NCI-H2196 treated with DMSO at 0.1 percent for 48 hours (cell line): Measurements from ENCODE around the gene CAMK1G.
A peak's percentile ranks its signal among the peaks of the same experiment; 100 is the strongest.

ENCODE experiments used
- DNase-seq: peaks from one replicate; lab custom pipeline; 2025; ENCODE audit not compliant: unreplicated experiment; lab: John Stamatoyannopoulos, UW

Gene CAMK1G

GRCh38 chr1:209618756-209619420 is 35.4 kb downstream of the CAMK1G start:
- DNase-seq: peak; percentile 9

DNA sequence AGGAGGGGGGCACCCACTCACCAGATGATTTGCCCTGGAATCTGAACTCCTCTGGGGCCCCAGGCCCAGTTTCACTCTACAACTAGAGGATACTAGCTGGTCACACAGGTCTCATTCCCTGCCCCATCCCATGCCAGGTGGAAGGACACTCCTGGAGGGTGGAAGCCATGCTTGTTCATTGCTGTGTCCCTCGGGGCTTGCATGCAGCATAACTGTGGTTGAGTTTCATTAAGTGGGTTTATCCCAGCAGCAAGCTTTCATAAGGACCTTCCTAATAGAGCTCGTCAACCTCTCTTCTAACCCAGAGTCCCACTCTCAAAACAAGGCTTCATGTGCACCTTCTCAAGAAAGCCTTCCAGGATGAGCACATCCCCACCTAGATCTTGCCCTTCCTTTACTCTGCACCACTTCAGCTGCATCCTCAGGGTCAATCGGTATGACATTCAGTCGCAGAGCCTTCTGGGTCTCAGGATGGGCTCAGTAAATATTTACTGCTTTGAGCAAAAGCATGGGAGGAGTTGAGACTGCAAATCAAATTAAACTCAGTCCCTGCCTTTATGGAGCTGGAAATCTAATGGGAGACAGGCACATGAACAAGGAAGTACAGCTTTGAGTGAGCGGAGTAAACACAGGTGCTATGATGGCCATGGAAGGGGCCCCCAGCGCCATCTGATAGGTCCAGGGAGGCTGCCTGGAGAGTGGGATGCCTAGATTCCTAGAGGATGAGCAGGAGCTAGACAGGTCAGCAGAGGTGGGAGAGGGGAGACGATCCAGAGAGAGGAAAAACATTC is 36.4 kb downstream of the CAMK1G start:
- DNase-seq: no peak

- no peak for DNase-seq
Measured at GRCh38 chr1:209620487-209620884, 37.0 kb downstream of the CAMK1G start.

- peak; percentile 9 for DNase-seq
Measured at GRCh38 chr1:209621286-209621685, 37.8 kb downstream of the CAMK1G start.

DNA sequence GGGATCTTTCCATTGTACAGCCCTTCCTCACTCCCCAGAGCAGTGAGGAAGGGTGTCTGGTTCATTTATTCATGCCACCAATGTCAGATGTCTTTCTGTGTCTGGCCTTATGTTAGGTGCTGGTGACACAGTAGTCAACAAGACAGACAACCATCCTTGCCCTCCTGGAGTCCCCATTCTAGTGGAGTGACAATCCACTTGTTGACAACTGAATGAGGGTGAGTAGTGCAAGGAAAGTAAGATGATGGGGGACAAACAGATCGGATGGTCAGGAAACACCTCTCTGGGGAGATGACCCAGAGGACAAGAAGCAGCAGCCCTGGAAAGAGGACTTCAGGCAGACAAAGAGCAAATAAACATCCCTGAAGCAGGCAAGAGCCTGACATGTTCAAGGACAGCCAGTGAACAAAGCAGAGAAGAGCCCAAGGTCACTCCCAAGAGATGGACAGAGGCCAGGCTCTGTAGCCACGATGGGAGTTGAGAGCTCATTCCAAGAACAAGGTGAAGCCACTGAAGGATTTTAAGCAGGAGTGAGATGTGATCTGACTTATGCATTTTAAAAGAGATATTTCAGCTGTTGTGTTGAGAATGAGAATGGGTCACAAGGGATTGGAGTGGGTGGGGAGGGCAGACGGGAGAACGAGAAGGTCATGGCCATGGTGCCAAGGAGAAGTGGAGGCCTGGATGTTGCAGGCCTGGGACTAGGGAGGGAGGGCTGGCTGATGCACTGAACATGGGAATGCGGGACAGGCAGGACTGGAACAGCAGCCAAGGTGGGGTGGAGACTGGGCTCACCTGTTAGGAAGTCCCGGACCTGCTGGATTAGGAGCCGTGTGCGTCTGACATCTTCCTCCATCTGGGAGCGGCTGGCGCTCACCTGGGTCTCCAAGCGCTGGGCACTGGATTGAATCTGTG is 38.5 kb downstream of the CAMK1G start:
- no peak for DNase-seq

DNA sequence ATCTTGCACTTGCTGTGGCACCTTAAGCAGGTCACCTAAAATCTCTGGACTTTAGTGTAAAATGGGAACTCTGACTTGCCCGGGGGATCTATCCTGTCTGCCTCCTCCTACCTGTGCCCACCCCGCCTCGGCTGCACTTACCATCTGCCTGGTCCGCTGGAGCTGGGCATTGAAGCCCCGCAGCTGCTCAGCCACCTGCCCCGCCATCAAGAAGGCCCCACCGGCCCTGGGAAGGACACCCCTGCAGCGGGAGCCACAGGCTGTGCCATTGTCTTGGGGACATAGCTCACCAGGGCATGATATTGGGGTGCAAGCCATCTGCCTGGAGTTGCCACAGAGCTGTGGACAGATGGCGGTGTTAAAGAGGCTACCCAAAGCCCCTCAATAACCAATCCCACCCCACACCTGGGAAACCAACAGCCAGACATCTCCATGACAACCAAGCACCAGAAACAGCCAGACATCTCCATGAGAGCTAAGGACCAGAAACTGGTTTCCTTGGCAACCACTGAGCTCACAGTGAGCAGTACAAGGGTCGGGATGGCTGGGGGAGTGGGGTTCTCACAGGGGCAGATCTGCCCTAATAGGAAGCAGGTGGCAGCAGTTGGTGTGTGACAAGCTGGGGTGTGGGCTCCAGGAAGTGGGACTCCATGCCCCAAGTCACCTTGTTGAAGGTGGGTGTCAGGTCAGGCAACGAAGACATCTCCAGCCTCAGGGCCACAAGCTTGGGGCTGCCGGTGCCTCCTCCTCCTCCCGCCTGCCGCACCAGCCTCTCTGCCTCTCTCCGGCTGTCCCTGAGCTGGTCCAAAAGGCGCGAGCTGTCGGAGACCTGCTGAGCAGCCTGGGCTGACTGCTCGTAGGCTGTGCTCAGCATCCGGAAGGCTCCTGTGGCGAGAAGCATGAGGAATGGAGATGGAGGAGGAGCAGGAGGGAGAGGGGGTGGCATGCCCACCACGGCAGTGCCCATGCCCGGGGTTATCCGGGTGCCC is 39.6 kb downstream of the CAMK1G start:
- no peak for DNase-seq

- no peak for DNase-seq
Measured at GRCh38 chr1:209624558-209625549, 41.3 kb downstream of the CAMK1G start.

DNA sequence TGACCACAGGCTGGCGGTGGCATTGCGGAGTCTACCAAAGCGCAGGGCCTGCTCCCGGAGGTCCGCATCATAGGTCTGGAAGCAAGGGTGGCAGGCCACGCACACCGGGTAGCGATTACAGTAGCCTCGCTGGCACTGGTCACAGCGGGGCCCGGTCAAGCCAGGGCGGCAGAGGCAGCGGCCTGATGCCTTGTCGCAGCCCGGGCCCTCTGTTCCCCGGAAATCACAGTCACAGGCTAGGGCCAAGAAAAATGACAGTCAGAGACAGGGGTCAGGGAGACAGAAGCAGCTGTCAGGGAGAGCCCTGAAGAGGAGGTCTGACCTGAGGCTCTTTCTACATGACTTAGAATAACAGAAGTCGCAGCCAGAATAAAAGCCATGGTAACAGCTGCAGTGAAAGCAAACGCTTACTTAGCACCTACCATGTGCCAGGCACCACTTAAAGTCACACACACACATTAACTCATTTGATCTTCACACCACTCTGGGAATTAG is 42.3 kb downstream of the CAMK1G start:
- no peak for DNase-seq

- DNase-seq: no peak
Measured at GRCh38 chr1:209626346-209627026, 43.0 kb downstream of the CAMK1G start.

- DNase-seq: no peak
Measured at GRCh38 chr1:209627027-209627731, 43.7 kb downstream of the CAMK1G start.

DNA sequence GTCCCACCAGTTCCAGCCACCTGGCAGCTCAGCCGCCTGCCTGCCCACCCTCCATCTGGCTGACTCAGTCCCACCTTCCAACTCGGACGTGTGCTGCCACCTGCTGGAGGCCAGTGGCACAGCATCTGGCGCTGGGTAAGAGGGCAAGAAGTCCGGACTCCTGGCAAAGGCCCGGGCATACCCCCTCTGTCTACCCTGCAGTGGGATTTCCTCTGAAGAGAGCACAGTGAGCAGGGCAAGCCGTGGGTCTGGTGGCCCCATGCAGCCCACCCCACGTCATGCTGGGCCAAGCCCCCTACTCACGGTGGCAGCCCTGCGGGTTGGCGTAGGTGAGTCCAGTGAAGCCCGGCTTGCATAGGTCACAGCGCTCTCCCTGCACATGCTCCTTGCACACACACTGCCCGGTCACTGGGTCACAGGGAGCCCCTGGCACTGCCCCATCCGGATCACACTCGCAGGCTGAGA is 44.2 kb downstream of the CAMK1G start:
- peak; percentile 24 for DNase-seq

- DNase-seq: no peak
Measured at GRCh38 chr1:209628618-209629299, 45.2 kb downstream of the CAMK1G start.

DNA sequence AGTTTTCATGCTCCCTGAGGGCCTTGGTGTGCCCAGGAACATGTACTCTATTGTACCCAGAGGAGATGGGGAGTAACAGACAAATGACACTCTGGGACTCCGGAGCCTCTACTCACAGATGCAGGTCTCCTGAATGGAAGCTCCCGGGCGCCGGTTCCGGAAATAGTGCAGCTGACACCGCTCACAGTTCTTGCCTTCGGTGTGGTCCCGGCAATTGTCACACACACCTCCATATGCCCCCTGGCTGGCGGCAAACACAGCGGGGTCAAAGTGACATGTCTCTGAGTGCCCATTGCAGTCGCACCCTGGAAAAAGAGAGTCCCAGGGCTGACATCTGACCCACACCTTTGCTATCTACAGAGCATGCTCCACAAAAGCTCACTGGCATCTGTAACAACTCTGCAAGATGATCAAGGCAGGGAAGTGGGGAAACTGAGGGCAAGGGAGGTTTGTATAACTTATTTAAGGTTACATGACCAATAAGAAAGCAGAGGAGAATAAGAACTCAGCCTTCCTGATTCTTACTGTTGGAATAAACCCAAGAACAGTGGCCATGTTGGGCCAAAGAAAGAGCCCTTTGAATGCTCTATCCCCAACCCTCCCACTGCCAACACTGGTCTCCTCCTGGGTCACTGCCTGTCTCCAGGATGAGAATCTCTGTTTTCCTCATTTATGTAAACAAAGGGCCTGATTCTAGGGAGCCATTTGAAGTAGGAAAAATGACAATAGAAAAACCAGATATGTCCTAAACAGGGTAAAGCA is 46.3 kb downstream of the CAMK1G start:
- DNase-seq: no peak

DNA sequence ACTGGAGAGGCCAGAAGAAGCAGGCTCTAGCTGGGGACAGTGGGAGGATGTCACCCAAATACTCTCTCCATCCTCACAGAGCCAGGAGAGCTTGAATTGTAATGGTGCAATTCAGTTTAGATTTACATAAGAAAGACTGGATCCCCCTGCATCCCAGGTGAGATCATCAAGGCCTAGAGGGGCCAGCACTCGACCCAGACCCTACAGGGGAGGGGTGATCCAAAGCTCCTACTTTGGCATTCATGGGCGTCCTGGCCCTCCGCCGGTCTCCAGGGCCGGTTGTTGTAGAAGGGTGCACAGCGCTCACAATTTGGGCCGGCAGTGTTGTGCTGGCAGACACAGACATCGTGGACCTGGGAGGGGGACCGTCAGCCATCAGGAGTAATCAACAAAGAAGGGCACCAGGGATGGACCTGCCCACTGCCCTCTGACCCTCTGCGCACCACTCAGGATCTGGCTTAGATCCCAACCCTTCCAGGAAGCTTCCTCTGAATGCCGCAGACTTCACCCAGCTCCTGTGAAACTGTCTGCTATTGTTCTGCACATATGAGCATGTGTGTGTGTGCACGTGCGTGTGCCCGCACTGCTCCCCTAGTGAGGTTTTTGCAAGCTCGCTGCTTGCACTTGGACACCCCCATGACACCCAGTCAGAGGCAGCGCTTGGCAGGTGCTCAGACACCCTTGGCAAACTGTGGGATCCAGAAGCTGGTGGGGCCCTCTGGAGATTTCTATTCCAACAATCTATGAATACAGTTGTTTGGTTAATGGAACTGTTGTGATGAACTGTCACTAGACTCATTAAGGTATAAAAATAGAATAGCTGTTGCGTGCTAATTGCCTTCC is 47.1 kb downstream of the CAMK1G start:
- no peak for DNase-seq

- no peak for DNase-seq
Measured at GRCh38 chr1:209633335-209633997, 50.0 kb downstream of the CAMK1G start.
